Measurements from ENCODE around the gene ATRN.
"Not testable (repeated sequence)": the region's sequence is repeated elsewhere in the genome, so short reads cannot be mapped to it uniquely, and the experiment has no call there.

Gene ATRN

GRCh38 chr20:3465301-3465700 lies 5.5 kb upstream of the ATRN start:
- DNase-seq (ENCODE audit: low read depth in 2 of 3, low spot score in 2 of 3), result no peak

GRCh38 chr20:3470208-3470626 lies 601 bp upstream of the ATRN start:
- DNase-seq (ENCODE audit: low read depth in 2 of 3, low spot score in 2 of 3), result no peak

- no peak for DNase-seq (ENCODE audit: low read depth in 2 of 3, low spot score in 2 of 3)
Measured at GRCh38 chr20:3471397-3472021, 691 bp downstream of the ATRN start.

DNA sequence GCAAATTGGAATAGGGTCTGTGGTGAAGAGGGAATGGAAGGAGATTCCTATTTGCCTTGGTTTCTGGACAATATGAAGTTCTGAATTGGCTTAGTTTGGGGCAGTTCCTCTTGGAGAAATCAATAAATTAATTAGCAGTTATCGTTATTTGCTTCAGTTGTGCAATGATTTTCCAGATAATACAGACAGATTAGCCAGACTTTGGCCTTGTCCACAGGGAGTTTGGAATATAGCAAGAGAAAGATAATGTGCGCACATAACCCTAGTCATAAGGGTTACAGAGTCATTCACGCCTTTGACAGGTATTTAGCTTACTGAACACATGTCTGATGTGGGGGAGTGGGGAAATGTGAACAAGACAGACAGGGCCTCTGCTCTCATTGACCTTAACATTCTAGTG lies 1.3 kb downstream of the ATRN start:
- DNase-seq (ENCODE audit: low read depth in 2 of 3, low spot score in 2 of 3), result no peak

DNA sequence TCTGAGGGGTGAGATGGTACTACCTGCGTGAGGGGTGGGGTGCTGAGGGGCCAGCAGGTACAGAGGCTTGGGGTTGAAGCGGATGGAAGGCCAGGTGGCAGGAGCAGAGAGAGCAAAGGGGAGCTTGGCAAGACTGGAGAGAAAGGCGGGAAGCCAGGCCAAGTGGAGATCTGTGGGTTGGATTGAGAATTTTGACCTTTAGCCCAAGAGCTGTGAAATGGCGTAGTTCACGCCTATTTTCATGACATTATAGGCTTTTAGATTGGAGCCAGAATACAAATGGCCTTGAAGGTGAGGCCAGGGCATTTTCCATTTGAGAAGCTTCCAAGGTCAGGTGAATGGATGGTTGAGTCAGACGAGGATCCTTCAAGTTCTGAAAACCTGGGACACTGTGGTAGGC lies 2.5 kb downstream of the ATRN start:
- no peak for DNase-seq (ENCODE audit: low read depth in 2 of 3, low spot score in 2 of 3)

- no peak for DNase-seq (ENCODE audit: low read depth in 2 of 3, low spot score in 2 of 3)
Measured at GRCh38 chr20:3473944-3474343, 3.1 kb downstream of the ATRN start.

DNA sequence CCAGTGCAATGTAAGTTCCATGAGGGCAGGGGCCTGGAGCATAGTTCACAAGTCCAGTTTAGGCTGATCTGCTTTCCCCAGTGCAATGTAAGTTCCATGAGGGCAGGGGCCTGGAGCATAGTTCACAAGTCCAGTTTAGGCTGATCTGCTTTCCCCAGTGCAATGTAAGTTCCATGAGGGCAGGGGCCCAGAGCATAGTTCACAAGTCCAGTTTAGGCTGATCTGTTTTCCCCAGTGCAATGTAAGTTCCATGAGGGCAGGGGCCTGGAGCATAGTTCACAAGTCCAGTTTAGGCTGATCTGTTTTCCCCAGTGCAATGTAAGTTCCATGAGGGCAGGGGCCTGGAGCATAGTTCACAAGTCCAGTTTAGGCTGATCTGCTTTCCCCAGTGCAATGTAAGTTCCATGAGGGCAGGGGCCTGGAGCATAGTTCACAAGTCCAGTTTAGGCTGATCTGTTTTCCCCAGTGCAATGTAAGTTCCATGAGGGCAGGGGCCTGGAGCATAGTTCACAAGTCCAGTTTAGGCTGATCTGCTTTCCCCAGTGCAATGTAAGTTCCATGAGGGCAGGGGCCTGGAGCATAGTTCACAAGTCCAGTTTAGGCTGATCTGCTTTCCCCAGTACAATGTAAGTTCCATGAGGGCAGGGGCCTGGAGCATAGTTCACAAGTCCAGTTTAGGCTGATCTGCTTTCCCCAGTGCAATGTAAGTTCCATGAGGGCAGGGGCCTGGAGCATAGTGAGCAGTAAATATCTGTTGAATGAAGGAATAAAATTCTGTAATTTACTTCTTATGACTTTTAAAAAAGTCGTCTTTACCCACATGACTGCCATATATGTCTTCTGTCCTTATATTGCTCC lies 6.4 kb downstream of the ATRN start:
- not testable (repeated sequence) for DNase-seq (ENCODE audit: low read depth in 2 of 3, low spot score in 2 of 3)

DNA sequence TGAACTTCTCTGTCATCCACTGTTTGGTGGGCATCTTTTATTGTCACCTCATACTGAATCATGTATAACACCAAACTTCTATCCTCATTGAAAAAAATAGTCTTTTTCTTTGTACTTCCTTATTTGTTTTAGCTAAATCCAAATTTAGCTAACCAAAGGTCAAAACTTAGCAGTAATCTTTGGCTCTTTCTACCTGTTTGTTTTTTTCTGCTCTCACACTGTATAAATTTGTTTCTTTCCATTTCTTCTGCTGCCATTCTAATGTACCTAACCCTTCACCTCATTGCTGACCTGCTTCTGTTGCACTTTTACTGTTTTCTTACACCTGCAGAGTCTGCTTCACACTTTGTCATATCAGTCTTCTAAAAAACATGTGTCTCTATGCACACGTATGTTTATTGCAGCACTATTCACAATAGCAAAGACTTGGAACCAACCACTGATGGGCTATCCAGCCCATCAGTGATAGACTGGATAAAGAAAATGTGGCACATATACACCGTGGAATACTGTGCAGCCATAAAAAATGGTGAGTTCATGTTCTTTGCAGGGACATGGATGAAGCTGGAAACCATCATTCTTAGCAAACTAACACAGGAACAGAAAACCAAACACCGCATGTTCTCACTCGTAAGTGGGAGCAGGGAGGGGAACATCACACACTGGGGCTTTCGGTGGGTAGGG lies 7.2 kb downstream of the ATRN start:
- no peak for DNase-seq (ENCODE audit: low read depth in 2 of 3, low spot score in 2 of 3)

GRCh38 chr20:3479025-3479424 lies 8.2 kb downstream of the ATRN start:
- DNase-seq (ENCODE audit: low read depth in 2 of 3, low spot score in 2 of 3), result no peak

- DNase-seq (ENCODE audit: low read depth in 2 of 3, low spot score in 2 of 3), result no peak
Measured at GRCh38 chr20:3479759-3480615, 9.2 kb downstream of the ATRN start.

DNA sequence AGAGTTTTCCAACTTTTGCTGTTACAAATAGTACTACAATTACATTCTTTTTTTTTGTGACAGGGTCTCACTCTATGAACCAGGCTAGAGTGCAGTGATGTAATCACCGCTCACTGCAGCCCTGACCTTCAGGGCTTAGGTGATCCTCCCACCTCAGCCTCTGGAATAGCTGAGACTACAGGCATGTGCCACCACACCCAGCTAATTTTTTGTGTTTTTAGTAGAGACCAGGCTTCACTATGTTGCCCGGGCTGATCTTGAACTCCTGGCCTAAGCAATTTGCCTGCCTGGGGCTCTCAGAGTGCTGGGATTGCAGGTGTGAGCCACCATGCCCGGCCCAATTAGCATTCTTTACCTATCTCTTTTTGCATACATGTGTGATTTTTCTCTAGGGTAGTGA lies 12.5 kb downstream of the ATRN start:
- DNase-seq (ENCODE audit: low read depth in 2 of 3, low spot score in 2 of 3), result no peak

DNA sequence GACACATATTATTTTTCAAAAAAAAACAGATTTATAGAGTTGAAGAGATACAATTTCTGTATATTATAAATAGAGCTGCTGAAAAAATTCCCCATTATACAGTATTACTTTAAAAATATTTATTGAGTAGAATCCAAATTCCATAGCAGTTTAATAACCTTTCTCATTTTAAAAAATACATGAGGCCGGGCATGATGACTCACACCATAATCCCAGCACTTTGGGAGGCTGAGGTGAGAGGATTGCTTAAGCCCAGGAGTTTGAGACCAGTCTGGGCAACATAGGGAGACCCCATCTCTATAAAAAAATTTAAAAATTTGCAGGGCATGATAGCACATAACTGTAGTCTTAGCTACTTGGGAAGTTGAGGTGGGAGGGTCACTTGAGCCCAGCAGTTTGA lies 13.0 kb downstream of the ATRN start:
- DNase-seq (ENCODE audit: low read depth in 2 of 3, low spot score in 2 of 3), result no peak

DNA sequence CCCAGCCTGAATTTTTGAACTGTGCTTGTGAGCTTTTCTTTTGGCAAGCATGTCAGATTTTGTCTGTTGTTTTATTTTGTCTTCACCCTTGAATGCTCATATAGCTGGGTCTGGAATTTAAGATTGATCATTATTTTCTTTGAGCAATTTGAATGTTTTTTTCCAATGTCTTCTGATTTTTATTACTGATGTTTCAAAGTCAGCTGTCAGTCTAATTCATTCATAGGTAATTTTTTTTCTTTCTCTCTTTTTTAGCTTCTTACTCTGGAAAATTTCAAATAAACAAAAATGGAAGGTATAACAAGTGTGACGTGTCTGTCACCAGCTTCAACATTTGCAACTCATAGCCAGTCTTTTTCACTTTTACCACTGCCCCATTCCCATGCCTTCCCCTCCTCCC lies 15.1 kb downstream of the ATRN start:
- no peak for DNase-seq (ENCODE audit: low read depth in 2 of 3, low spot score in 2 of 3)

- no peak for DNase-seq (ENCODE audit: low read depth in 2 of 3, low spot score in 2 of 3)
Measured at GRCh38 chr20:3486850-3487249, 16.0 kb downstream of the ATRN start.

- DNase-seq (ENCODE audit: low read depth in 2 of 3, low spot score in 2 of 3), result no peak
Measured at GRCh38 chr20:3492669-3493068, 21.9 kb downstream of the ATRN start.

DNA sequence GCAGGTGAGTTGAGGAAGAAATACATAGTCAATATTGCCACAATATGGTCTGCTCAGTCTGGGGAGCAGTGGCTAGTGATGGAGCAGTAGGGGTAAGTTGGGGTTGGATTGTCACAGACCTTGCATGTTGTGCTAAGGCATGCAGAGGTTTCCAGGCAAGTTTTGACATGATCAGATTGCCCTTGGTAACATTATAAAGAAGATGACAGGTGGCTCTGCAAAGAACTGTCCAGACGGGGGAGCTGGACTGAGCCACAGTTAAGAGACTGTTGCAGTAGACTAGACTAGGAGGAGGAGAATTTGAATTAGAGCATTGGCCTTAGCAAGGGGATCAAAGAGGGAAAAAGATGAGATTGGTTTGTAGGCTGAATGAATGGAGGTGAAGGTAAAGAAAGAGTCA lies 23.4 kb downstream of the ATRN start:
- DNase-seq (ENCODE audit: low read depth in 2 of 3, low spot score in 2 of 3), result no peak

DNA sequence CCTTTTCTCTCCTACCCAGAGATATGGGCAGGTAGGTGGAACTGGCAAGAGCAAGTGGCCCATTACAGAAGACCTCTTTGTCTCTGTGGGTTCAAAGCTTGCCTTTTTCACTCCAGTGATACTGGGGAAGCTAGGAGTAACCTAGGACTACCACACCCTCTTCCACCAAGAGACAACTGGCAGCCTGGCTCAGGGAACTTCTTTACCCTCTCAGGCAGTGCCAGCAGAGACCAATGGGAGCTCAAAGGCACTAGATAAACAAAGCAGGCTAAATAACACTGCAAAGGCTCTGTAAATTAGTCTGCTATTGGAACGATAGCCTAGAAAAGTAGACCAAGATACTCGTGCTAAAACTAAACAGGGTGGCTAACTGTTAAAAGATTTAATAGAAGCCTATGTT lies 32.1 kb downstream of the ATRN start:
- DNase-seq (ENCODE audit: low read depth in 2 of 3, low spot score in 2 of 3), result no peak

GRCh38 chr20:3505148-3505547 lies 34.3 kb downstream of the ATRN start:
- DNase-seq (ENCODE audit: low read depth in 2 of 3, low spot score in 2 of 3), result no peak

GRCh38 chr20:3509064-3509463 lies 38.2 kb downstream of the ATRN start:
- DNase-seq (ENCODE audit: low read depth in 2 of 3, low spot score in 2 of 3), result no peak

DNA sequence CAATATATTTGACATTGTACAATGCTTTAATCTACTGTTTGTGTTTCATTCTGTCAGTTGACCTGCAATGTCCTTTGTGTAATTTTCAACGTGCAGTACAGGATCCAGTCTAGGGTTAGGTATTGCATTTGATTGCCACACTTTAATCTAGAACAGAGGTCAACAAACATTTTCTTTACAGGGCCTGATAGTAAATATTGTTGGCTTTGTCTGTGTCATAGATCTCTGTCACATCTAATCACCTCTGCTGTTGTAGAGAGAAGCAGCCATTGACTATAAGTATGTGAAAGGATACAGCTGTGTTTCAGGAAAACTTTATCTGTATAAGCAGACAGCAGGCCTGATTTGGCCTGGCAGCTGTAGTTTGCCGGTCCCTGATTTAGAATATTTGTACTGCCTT lies 39.3 kb downstream of the ATRN start:
- no peak for DNase-seq (ENCODE audit: low read depth in 2 of 3, low spot score in 2 of 3)

DNA sequence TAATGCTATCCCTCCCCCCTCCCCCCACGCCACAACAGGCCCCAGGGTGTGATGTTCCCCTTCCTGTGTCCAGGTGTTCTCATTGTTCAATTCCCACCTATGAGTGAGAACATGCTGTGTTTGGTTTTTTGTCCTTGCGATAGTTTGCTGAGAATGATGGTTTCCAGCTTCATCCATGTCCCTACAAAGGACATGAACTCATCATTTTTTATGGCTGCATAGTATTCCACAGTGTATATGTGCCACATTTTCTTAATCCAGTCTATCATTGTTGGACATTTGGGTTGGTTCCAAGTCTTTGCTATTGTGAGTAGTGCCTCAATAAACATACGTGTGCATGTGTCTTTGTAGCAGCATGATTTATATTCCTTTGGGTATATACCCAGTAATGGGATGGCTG lies 41.4 kb downstream of the ATRN start:
- not testable (repeated sequence) for DNase-seq (ENCODE audit: low read depth in 2 of 3, low spot score in 2 of 3)

Data from activated CD8-positive, alpha-beta memory T cell treated with anti-CD3 and anti-CD28 coated beads for 48 hours (primary cell).